ENCODE results near the gene GRAP2.
"Not testable (repeated sequence)": the region's sequence is repeated elsewhere in the genome, so short reads cannot be mapped to it uniquely, and the experiment has no call there.

Gene GRAP2

DNA sequence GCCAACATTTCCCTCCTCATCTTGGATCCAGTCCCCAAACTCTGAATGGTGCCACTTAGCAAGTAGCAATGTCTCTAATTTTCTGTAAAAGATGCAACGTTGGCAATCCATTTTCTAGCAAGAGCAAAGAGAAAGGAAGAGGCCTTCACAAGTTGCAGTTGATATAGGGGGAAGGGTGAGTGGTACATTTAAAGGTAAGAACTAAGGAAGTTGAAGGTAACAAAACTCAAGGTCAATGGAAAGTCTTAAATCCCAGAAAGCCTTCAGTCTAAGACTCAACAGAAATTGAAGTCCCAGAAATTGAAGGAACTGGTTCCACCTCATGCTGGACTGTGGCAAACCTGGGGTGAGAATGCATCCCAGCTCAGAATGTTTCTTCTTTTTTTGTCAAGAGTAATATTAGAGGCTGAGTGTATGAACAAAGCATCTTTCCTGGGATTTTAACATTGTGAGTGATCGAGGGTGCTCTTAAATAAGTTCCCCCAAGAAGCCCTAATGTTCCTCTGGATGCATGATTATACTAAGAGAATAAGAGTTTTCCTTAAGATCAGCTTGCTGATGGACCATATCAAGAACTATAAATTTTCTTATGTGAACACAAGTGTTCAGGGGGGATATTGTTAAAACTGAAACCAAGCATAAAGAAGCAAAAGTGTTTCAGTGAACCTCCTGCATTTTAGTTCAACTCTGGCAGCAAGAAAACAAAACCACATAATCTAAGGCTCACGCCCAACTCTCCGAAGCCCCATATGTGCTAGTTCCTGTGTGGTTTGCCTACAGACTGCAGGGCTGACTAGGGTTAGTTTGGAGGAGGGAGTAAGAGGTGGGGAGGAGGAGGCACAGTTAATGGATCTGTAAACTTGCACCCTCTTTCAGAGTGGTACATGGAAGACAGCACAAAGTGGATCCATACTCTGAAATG, at the start of gene GRAP2:
Gene GRAP2 (plus strand): TSS at position 779 of the 922 bp plus-strand sequence. CDS start 46,023 bp downstream, outside the sequence.
- peak; percentile 84 for DNase-seq

DNA sequence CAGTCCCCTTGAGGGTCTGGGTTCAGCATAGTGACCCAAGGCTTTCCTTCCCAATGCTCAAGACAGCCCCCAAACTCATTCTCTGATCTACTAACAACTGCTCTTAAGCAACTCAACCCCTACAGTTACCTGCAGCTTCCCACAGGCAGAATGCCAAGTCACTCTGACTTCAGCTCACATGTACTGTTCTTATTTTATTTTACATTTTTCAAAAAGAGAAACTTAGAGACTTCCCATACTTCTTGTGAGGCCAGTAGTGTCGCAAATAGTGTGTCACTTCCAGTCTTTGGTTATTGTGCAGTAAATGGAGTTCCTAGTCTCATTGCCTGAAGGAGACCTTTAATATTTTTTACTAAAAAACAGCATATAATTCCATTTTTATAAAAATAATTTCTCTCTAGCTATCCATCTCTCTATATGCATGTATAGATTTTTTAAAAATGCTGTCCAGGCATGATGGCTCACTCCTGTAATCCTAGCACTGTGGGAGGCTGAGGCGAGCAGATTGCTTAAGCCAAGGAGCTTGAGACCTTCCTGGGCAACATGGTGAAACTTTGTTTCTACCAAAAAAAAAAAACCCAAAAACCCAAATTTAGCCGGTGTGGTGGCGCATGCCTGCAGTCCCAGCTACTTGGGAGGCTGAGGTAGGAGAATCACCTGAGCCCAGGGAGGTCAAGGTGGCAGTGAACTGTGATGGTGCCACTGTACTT, 49.1 kb upstream of the GRAP2 start:
- no peak for DNase-seq

DNA sequence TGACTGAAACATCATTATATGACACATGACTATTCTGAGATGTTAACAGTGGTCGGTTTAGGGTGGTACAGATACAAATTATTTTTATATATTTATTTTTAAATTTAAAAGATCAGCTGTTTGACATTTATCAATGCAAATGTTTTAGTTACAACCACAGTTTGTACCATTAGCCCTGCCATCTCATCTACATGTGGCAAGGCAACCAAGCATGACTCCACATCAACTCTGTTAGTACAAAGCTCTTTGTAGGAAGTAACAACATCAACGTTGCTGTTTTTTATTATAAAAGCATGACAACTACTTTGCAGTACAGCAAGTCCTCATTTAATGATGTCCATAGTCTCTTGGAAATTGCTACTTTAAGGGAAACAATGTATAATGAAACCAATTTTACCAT, 48.1 kb upstream of the GRAP2 start:
- no peak for DNase-seq

DNA sequence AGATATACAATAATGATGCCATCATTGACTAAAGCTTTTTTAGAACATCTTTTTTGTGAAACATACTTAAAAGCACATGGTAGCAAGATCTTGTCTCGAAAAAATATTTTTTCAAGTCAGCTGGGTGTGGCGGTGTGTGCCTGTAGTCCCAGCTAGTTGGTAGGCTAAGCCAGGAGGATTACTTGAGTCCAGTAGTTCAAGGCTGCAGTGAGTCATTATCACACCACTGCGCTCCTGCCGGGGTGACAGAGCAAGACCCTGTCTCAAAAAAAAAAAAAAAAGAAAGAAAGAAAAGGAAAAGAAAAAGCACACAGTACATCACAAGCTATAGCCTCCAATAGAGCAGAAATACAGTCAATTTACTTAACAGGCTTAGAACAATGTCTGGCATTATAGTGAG, 44.3 kb upstream of the GRAP2 start:
- peak; percentile 3 for DNase-seq

DNA sequence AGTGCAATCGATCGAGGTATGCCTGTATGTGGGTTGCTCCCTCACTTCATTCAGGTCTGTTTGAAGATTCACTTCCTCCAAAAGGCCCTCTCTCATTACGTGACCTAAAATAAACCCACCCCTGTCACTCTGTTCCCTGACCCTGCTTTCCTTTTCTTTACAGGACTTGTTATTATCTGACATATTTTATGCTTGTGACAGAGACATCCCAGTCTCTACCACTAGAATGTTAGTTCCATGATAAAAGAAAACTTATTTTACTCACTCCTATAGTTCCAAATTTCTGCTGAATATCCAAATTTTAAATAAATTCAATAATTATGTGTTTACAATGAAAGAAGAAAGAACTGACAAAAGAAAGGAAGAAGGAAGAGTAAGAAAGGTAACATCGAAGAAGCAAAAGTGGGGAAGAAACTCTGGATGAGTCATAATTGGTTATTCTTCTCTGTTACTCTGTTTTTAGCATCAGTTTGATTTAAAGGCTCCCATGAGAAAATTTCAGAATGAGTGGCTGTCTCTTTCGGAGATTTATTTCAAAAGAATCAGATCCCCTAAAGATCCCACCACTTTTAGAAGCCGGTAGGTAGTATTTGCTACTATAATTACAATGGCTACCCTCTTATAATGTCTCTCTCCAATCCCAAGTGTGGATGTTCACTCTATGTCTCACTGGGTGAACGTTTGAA, 40.8 kb upstream of the GRAP2 start:
- DNase-seq = no peak

DNA sequence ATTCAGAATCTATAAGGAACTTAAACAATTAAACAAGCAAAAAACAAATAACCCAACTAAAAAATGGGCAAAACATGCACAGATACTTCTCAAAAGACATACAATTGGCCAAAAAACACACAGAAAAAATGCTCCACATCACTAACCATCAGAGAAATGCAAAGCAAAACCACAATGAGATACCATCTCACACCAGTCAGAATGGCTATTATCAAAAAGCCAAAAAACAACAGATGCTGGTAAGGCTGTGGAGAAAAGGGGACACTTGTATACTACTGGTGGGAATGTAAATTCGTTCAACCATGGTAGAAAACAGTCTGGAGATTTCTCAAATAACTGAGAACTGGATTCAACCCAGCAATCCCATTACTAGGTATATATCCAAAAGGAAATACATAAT, 32.1 kb upstream of the GRAP2 start:
- no peak for DNase-seq

DNA sequence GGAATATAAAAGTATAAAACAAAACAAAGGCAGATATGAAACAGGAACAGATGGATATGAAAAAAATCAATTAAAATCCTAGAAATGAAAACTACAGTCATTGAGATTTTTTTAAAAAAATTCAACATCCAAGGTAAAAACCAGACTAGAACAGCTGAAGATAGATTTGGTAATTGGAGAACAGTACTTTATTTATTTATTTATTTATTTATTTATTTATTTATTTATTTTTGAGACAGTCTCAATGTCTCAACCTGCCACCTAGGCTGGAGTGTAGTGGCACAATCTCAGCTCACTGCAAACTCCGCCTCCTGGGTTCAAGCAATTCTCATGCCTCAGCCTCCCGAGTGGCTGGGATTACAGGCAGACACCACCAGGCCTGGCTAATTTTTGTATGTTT, 31.1 kb upstream of the GRAP2 start:
- not testable (repeated sequence) for DNase-seq

DNA sequence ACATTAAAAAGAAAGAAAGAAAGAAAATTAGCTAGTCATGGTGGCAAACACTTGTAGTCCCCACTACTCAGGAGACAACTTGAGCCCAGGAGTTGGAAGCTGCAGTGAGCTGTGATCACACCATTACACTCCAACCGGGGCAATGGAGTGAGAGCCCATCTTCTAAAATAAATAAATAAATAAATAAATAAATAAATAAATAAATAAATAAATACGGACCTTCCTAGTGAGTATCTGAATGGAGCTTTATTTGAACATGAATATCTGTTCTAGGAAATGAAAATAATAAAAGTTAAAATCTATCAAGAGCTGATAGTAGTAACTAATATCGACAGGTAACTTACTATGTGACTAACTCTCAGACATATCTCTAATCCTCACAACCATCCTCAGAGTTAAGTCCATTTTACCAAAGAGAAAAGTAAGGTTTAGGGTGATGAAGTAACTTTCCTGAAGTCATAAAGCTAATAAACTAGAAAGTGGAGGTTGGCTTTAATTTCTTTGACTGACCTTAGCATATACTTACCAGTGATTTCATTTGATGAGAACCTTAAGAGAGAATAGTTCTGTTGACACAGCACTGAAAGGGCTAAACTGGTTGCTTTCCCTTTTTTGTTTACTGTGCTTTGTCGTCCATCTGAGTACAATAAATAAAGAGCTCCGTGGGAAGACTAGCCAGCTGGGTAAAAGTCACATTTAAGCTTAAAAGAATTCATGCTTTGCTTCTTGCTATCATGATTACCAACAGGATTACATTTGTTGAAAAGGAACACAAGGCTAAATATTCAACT, 29.7 kb upstream of the GRAP2 start:
- no peak for DNase-seq

DNA sequence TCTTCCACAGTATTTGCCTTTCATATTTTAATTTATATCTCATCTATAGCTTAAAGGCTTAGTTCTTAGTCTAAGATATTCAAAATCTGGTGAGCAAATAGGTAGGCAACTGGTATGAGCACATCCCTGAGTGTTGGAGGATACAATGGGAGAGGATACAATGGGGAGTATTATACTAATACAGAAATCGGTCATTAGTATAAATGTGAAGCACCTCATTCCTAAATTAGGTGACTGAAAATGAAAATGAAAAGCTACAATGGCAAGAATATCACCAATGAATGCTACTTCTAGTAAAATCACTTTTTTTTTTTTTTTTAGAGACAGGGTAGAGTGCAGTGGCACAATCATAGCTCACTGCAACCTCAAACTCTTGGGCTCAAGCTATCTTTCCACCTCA, 28.3 kb upstream of the GRAP2 start:
- no peak for DNase-seq

DNA sequence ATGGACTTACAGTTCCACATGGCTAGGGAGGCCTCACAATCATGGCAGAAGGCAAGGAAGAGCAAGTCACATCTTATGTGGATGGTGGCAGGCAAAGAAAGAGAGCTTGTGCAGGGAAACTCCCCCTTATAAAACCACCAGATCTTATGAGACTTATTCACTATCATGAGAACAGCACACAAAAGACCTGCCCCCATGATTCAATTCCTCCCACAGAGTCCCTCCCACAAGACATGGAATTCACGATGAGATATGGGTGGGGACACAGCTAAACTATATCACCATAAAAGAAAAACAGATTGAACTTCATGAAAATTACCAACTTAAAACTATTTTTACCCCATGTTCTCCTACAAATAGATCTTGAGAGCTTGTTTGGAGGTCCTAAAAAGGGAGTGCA, 26.9 kb upstream of the GRAP2 start:
- no peak for DNase-seq

DNA sequence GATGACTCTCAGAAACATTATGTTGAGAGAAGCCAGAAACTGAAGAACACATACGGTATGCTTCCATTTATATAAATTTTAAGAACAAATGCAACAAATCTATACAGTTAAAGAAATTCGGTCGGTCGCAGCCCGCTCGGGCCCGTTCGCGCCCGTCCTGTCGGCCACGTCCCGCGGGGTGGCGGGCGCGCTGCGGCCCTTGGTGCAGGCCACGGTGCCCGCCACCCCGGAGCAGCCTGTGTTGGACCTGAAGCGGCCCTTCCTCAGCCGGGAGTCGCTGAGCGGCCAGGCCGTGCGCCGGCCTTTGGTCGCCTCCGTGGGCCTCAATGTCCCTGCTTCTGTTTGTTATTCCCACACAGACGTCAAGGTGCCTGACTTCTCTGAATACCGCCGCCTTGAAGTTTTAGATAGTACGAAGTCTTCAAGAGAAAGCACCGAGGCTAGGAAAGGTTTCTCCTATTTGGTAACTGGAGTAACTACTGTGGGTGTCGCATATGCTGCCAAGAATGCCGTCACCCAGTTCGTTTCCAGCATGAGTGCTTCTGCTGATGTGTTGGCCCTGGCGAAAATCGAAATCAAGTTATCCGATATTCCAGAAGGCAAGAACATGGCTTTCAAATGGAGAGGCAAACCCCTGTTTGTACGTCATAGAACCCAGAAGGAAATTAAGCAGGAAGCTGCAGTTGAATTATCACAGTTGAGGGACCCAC, 25.6 kb upstream of the GRAP2 start:
- not testable (repeated sequence) for DNase-seq

DNA sequence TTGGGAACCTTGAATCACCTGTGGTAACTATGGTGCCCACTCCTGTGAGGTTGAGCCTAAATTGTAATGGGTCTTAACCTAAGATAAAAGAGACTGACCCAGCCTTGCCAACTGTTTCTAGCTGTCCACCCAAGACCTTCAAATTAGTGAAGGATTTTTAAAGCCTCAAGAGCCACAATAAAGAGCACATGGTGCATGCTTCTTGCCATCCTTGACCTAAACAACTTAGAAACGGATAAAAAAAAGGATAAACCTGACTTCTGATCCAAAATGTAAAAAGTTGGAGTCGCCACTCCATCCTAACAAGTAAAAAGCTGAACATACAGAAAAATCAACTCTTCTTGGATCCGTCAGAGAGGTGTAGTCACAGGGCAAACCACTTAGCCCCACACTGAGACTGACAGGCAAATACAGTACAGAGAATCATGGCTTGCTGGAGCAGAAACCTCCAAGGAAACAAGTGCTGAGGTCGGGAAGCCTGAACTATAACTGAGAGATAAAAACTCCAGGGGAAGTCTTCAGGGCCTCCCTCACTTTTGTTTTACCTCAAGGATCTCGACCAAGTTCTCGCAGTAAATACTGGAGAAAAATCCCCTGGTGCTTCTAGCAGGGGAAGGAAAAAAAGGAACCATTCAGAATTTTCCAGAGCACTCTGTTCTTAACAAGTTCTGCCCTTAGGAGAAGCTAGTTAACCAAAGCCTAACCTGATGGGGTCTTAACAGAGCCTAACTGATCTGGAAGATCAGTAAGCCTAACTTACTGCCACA, 23.6 kb upstream of the GRAP2 start:
- no peak for DNase-seq

DNA sequence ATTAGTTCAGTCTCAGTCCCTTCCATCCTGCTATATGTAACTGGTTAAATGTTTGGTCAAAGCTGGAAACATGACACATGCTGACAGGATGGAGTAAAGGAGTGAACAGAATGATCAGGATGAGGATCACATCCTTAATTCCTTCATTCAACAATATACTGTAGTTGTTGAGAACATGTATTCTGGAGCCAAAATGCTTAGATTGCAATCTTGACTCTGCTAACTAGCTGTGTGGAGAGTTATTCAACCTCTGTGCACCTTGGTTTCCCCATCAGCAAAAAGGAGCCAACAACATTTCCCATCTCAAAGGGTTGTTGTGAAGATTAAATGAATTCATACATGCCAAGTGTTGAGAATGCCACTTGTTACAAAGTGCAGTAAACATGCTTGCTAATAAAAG, 20.2 kb upstream of the GRAP2 start:
- no peak for DNase-seq

DNA sequence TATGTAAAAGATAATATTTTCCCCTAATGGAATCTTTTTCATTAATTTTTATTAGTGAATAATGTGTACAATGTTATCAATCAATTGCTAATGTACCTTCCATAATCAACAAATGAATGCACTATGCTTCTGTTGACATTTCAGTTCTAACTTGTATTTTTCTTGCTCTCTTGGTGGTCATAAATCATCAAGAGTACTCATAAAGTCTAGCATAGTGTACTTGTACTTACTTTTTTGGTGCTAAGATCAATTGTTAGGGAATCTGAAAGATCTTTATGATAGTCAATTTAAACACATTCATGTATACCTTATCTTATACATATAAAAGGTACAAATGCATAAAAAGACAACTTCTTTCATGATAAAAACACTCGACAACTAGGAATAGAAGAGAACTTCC, 17.8 kb upstream of the GRAP2 start:
- no peak for DNase-seq

DNA sequence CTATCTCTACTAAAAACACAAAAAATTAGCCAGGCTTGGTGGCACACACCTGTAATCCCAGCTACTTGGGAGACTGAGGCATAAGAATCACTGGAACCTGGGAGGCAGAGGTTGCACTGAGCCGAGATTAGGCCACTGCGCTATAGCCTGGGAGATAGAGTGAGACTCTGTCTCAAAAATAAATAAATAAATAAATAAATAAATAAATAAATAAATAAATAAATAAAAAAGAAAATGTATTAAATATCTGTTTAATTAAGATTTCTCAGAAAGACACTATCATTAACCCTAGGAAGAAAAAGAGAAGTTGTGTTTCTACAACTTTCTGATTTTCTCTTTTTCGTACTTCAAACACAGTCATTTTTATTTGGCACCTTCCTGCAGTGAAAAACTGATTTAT, 11.0 kb upstream of the GRAP2 start:
- not testable (repeated sequence) for DNase-seq

DNA sequence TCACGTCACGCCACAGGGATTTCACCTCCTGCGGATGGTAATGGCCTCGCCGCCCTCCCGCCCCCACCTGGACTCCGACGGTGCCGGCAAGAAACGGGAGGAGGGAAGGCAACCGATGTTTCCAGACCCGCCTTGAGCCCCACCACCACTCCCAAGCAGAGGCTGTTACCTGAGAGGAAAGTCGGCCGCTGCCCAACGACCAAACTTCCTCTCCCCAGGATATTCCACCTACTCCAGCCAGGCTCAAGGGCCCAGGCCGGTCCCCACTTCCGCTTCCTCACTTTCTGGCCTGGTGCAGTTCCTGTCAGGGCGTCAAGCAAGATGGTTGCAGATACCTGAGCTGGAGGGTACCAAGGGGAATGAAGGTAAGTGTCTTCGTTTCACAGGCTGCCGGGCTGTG, 7.4 kb upstream of the GRAP2 start, which contains the start of gene ENTHD1:
Gene ENTHD1 (minus strand): TSS at position 235 of the 400 bp plus-strand sequence. CDS start 6,012 bp downstream, outside the sequence.
- DNase-seq = no peak

DNA sequence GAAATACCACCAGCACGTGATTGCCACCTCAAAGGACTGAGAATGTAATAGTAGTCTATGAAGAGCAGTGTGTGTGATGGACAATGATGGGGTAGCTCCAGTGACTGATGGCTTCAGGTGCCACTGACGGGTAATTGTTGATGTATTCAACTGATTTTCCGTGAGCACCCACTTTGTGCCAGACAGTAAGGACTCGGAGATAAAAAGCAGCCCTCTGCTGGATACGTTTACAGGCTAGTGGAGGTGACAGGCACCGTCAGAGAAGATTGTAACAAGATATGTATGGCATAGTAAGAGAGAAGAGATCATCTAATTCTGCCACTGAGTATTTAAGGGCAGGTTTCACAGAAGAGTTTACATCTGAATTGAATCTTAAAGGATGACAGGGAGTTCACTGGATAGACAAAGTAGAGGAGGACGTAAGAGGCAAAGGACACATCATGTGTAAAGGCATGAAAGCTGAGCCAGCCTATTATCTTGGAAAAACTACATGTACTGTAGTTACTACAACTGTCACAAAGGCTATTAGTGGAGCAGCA, 6.3 kb upstream of the GRAP2 start:
- no peak for DNase-seq

DNA sequence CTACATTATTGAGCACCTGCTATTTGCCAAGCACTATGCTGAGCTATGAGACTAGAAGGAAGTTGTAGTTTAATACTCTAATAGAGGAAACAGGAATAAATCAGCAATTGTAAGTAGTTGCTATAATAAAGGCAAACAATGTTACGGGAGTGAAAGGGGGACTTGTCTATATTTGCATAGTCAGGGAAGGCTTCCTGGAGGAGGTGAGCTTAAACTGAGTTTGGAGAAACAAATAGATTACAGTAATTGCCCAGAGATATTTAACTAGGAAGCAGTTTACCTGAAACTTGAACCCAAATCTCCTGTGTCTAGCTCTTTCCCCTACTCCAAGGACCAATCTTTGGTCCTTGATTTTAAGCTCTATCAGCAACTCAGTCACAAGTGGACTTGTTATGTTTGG, 5.2 kb upstream of the GRAP2 start:
- no peak for DNase-seq

DNA sequence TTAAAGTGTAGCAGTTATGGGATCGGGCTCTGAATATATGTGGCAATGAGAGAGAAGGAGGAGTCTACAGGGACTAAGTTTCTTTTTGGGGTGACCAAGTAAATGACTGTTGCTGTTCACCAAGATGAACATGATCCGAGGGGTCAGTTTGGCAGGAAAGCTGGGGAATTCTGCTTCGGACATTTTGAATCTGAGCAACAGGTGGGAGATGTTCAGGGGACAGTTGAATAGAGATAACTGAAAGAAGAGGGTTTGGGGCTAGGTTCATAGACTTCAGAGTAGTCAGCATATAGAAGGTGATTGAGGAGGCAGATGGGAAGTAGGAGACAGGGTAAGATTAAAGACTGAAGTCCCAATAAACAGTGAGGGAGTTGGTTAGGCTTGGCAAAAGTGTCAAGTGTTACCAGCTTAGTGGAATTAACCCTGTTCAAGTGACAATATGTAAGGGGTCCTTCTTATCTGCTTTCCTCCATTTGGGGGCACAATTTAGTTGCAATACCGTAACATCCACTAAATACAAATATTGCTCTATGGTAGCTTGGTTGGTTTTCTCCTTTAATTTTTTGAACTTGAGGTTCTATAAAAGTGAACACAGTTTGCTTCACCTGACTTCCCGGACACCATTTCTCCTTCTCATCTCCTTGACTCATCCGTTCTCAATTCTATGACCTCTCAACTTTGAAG, 4.4 kb upstream of the GRAP2 start:
- DNase-seq = no peak

DNA sequence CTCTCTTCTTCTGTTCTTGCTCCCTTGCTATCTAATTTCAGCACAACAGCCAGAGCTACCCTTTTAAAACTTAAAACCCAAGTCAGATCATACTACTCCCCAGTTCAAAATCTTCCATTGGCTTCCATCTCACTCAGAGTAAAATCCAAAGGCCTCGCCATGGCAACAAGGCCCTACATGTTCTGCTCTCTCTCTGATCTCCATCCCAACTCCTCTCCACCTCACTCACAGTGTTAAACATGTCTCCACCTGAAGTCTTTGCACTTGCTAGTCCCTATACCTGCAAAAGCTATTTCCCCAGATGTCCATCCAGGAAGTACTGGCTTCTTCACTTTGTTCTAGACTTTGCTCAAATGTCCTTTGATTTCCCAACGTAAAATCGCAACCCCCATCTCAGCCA, 3.0 kb upstream of the GRAP2 start:
- DNase-seq = peak; percentile 41

Measured in MV-4-11 (cell line).